HepG2 (cell line): ENCODE data around the gene DLX3. TPM values are rescaled to one million over a fixed set of nuclear protein-coding genes. Genes with fewer than 3 reads are reported as not detected.
A peak's percentile ranks its signal among the peaks of the same experiment; 100 is the strongest.

Experiments
- ATAC-seq: fragments of 200-7000 bp; cut with Tn5 transposase; 3 replicates; pipeline ENCODE4 v1.9.1; 2020; ENCODE audit warnings: mild to moderate bottlenecking, moderate library complexity
- BruUV-seq: library from RNA; stranded (reverse); fragments of 400-500 nt; replicated peaks from 2 replicates; lab custom pipeline; 2021; lab: Mats Ljungman, UMichigan
- CTCF ChIA-PET: fragments of 300-600 bp; formaldehyde crosslinking; extraction: SDS; loops from one replicate; lab custom pipeline; 2021; ENCODE audit warnings: low total read pairs, inconsistent platforms, low intra/inter-chr PET ratio; lab: Yijun Ruan, JAX
- POLR2A ChIA-PET: fragments of 350-600 bp; sonication (Branson Sonifier 250); formaldehyde crosslinking; loops from one replicate; lab custom pipeline; 2020; ENCODE audit warnings: antibody characterized with exemption, inconsistent platforms; lab: Yijun Ruan, JAX
- DNase-seq: peaks from one replicate; pipeline ENCODE4 v3.0.0-alpha.2; 2015; ENCODE audit warnings: low spot score
- FAIRE-seq: peaks from 3 replicates; lab custom pipeline; 2011; peaks lifted over from hg19 to GRCh38; lab: Jason Lieb, UNC
- H2AFZ ChIP-seq: one replicate; pipeline ENCODE4 v1.6.1; 2011; ENCODE audit warnings: low read length, inconsistent platforms
- H3K27ac ChIP-seq: fragments of 300-600 bp; 3 replicates; pipeline ENCODE4 v1.8.0; 2011; ENCODE audit warnings: mixed run types, mild to moderate bottlenecking, mixed read lengths, low read length, inconsistent platforms; ENCODE audit not compliant: insufficient read depth; ENCODE audit errors: extremely low read length
- H3K27me3 ChIP-seq, 2 experiments: fragments of 200-600 bp in 1 of 2; 2 replicates in 1 of 2; 3 replicates in 1 of 2; pipeline versions ENCODE4 v1.6.0 to v1.8.0; 2011; ENCODE audit warnings: low read length in 2 of 2, mild to moderate bottlenecking in 2 of 2, moderate library complexity in 2 of 2, inconsistent platforms in 1 of 2; ENCODE audit not compliant: insufficient read depth in 2 of 2, control insufficient read depth in 1 of 2
- H3K36me3 ChIP-seq, 2 experiments: fragments of 200-600 bp in 1 of 2; replicated peaks in 1 of 2; 2 replicates in 1 of 2; 3 replicates in 1 of 2; pipeline versions ENCODE4 v1.5.1 to v1.8.0; 2011; ENCODE audit warnings: low read length in 2 of 2, inconsistent platforms in 1 of 2; ENCODE audit not compliant: insufficient read depth in 2 of 2, control insufficient read depth in 1 of 2
- H3K4me1 ChIP-seq: 2 replicates; pipeline ENCODE4 v1.5.1; 2012; ENCODE audit warnings: low read length, inconsistent platforms; ENCODE audit not compliant: insufficient read depth
- H3K4me2 ChIP-seq: 2 replicates; pipeline ENCODE4 v1.6.0; 2011; ENCODE audit warnings: low read depth, low read length, inconsistent platforms
- H3K4me3 ChIP-seq, 3 experiments: fragments of 200-600 bp in 1 of 3; sonication (generic), shearing (Covaris generic) in 1 of 3; replicated peaks in 1 of 3; 2 replicates each; pipeline ENCODE4 v1.5.1; 2011 to 2016; ENCODE audit warnings: low read length in 3 of 3, inconsistent platforms in 2 of 3, low read depth in 2 of 3, mild to moderate bottlenecking in 2 of 3, control low read depth in 1 of 3, mixed read lengths in 1 of 3; ENCODE audit not compliant: insufficient read depth in 1 of 3
- H3K79me2 ChIP-seq: one replicate; pipeline ENCODE4 v1.6.1; 2011; ENCODE audit warnings: low read length, inconsistent platforms; ENCODE audit not compliant: insufficient read depth
- H3K9ac ChIP-seq: 2 replicates; pipeline ENCODE4 v1.6.0; 2011; ENCODE audit warnings: mild to moderate bottlenecking, low read depth, low read length, inconsistent platforms; ENCODE audit not compliant: insufficient read depth
- H3K9me3 ChIP-seq: 2 replicates; pipeline ENCODE4 v1.5.1; 2012; ENCODE audit warnings: mild to moderate bottlenecking, low read length
- H4K20me1 ChIP-seq: 2 replicates; pipeline ENCODE4 v1.6.0; 2011; ENCODE audit warnings: inconsistent platforms, mild to moderate bottlenecking, low read length, moderate library complexity; ENCODE audit not compliant: insufficient read depth
- CEBPB ChIP-seq: IDR thresholded peaks from 2 replicates; pipeline ENCODE4 v1.6.1; 2011; ENCODE audit warnings: low read depth, low read length, improper control_type of control experiment, borderline replicate concordance
- FIP1L1 ChIP-seq: fragments of 200-400 bp; formaldehyde crosslinking; IDR thresholded peaks from 2 replicates; pipeline ENCODE4 v1.6.1; 2018; ENCODE audit warnings: low read depth, mild to moderate bottlenecking, low read length, moderate library complexity, borderline replicate concordance; ENCODE audit not compliant: insufficient read depth
- SP1 ChIP-seq, 2 experiments: fragments of 450-650 bp in 1 of 2; sonication (generic) in 1 of 2; formaldehyde crosslinking in 1 of 2; IDR thresholded peaks; 2 replicates each; pipeline versions ENCODE4 v1.4.0 to v1.6.1; 2016 to 2020; ENCODE audit warnings: missing genetic modification reagents in 1 of 2
- ZNF629 ChIP-seq: sonication (generic); formaldehyde crosslinking; conservative IDR thresholded peaks from 2 replicates; pipeline ENCODE4 v1.5.0; 2020; ENCODE audit warnings: missing genetic modification reagents
- WGBS: methylation state at CpG from one replicate; pipeline ENCODE4 v1.1.6; 2017; ENCODE audit warnings: low lambda C conversion rate; 5-methylcytosine and 5-hydroxymethylcytosine counted together
- in situ Hi-C: cut with HindIII; loops from 2 replicates; pipeline ENCODE4 v1.10.0; 2017; ENCODE audit warnings: low pct_unique_long_range_greater_than_20kb; ENCODE audit not compliant: extremely low pct_ligation_motif_present
- intact Hi-C: fragments of 100-400 bp; cut with micrococcal nuclease; formaldehyde crosslinking; loops from one replicate; pipeline ENCODE4 v1.10.0; 2022; ENCODE audit not compliant: unreplicated experiment
- polyA plus RNA-seq, 8 experiments: library from polyadenylated mRNA; depleted of rRNA in 3 of 8; stranded (reverse) in 7 of 8; unstranded in 1 of 8; fragments of >200 nt; fragmentation: Illumina TruSeq in 4 of 8; extraction: Trizol in 4 of 8; gene quantifications; 2 replicates each; pipeline versions ENCODE4 v1.2.1 to v1.2.3, GENCODE V29; 2011 to 2016; ENCODE audit warnings: low read depth in 4 of 8, missing spikeins in 1 of 8, mixed read lengths in 1 of 8; ENCODE audit not compliant: insufficient read depth in 1 of 8
- total RNA-seq, 5 experiments: library from RNA; depleted of rRNA; stranded (reverse); fragments of >200 nt; fragmentation: Illumina TruSeq; extraction: Trizol; gene quantifications; 2 replicates each; pipeline ENCODE4 v1.2.3, GENCODE V29; 2016; ENCODE audit warnings: low read depth in 1 of 5
- TF ChIP-seq, protein P1 (sequence below): sonication (generic); formaldehyde crosslinking; IDR thresholded peaks from 2 replicates; pipeline ENCODE4 v1.4.0; 2020; ENCODE audit warnings: mild to moderate bottlenecking, missing genetic modification reagents

DLX3 gene
- total and polyA plus RNA-seq, 2 of the 13 experiments (the other 11 are each of a cell fraction or from before 2014, with no cell fraction given): 0.03 TPM; not detected in 1

DNA sequence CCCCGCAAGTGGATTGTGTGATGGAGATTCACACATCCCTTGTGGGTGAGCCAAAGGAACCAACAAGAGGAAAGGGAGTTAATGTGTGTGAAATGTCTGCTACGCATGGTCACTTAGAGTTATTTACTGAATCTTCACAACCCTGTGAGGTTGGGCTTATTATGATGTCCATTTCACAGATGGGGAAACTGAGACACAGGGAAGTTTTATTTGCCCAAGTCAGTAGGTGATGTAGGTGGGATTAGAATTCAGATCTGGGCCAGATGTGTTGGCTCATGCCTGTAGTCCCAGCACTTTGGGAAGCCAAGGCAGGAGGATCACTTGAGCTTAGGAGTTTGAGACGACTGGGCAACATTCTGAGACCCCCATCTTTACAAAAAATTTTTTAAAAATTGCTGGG, 37.7 kb downstream of the DLX3 start:
- H3K9me3 ChIP-seq: no peaks in the 10 kb centered on the region
- peaks cover 4 to 34% of the 10 kb centered on the region in 2 experiments; a peak in 4 of 5 replicates for H3K27me3 ChIP-seq
- H3K9ac ChIP-seq: no peak overlapping the region
- BruUV-seq: no TSS peak
- TF ChIP-seq SP1 (IDR thresholded peaks at IDR 0.05): no peak
- TF ChIP-seq SP1 (CRISPR knock-in tag; IDR thresholded peaks at IDR 0.05): no peak
- TF ChIP-seq ZNF629 (CRISPR knock-in tag): peak; percentile 70
- TF ChIP-seq, protein P1, sequence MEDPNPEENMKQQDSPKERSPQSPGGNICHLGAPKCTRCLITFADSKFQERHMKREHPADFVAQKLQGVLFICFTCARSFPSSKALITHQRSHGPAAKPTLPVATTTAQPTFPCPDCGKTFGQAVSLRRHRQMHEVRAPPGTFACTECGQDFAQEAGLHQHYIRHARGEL: no peak
- no peaks in the 10 kb centered on the region for H3K79me2 ChIP-seq
- peaks cover 6% of the 10 kb centered on the region; the same call in 1 of the 2 replicates for H3K4me1 ChIP-seq
- no peak overlapping the region for H3K4me3 ChIP-seq
- intact Hi-C loops (no loop called here), in situ Hi-C loops (no loop called here)
- WGBS: 24% methylated on average over 3 of the region's 3 CpGs
- DNase-seq: no peak
- ATAC-seq: no peak
- FAIRE-seq: no peak
- H3K36me3 ChIP-seq: no peaks in the 10 kb centered on the region
- no peaks in the 10 kb centered on the region for H4K20me1 ChIP-seq
- no peak overlapping the region for H3K27ac ChIP-seq
- ChIA-PET CTCF (no interaction called here), POLR2A (no interaction called here)
- H3K4me2 ChIP-seq: no peak overlapping the region
- no peak overlapping the region for H2AFZ ChIP-seq

DNA sequence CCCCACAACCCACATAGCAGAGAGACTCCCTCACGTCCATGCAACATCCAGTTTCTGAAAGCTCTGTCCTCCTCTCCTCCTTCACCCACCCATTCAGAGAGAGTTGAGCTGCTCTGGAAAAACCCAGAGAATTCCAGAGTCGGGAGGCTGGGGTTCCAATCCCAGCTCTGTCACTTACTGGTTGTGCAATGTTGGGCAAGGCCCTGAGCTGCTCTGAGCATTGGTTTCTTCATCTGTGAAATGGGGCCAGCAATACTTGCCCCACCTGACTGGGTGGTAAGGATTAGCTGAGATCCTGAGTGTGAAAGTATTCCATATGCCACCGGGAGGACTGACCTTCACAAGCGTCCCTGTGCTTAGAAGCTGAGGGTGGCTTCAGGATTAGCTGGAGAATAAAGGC, 38.2 kb downstream of the DLX3 start:
- H3K9me3 ChIP-seq: no peaks in the 10 kb centered on the region
- 1% methylated on average over 4 of the region's 4 CpGs for WGBS
- TF ChIP-seq ZNF629 (CRISPR knock-in tag): 0 out of 2 replicates have a peak, but pooled peaks have one; percentile 29
- TF ChIP-seq FIP1L1: no peak
- TF ChIP-seq CEBPB: peak; percentile 57; the same call in 1 of the 2 replicates
- no peak for FAIRE-seq
- POLR2A ChIA-PET: no interaction called here
- in situ Hi-C loops: no loop called here
- CTCF ChIA-PET: no interaction called here
- H4K20me1 ChIP-seq: no peaks in the 10 kb centered on the region
- ATAC-seq: no peak
- H3K79me2 ChIP-seq: no peaks in the 10 kb centered on the region
- no peak for DNase-seq
- H3K4me3 ChIP-seq: no peak overlapping the region
- H3K4me2 ChIP-seq: no peak overlapping the region
- H3K9ac ChIP-seq: no peak overlapping the region
- no peak overlapping the region for H2AFZ ChIP-seq
- H3K4me1 ChIP-seq: peaks cover 6% of the 10 kb centered on the region; the same call in 1 of the 2 replicates
- no peak overlapping the region for H3K27ac ChIP-seq
- peaks cover 4 to 37% of the 10 kb centered on the region in 2 experiments; a peak in 4 of 5 replicates for H3K27me3 ChIP-seq
- no TSS peak for BruUV-seq
- no peaks in the 10 kb centered on the region for H3K36me3 ChIP-seq
- intact Hi-C loops: no loop called here
